LNCaP clone FGC (cell line): ENCODE data around the gene SFXN1.

Experiments used
- DNase-seq: peaks from one replicate; pipeline ENCODE4 v3.0.0-alpha.2; 2011; ENCODE audit warnings: low read depth
- H3K4me3 ChIP-seq: 2 replicates; pipeline ENCODE4 v1.5.1; 2011; ENCODE audit warnings: mild to moderate bottlenecking, low read depth, low read length, control low read depth
- CTCF ChIP-seq: IDR thresholded peaks from 2 replicates; pipeline ENCODE4 v1.5.1; 2012; ENCODE audit warnings: mild to moderate bottlenecking; ENCODE audit not compliant: control insufficient read depth, insufficient read depth; ENCODE audit errors: extremely low read depth

The SFXN1 gene

GRCh38 chr5:175484322-175484721, 6.0 kb downstream of the SFXN1 start:
- DNase-seq = no peak
- no peak for TF ChIP-seq CTCF
- no peak overlapping the region for H3K4me3 ChIP-seq

GRCh38 chr5:175484829-175485228, 6.5 kb downstream of the SFXN1 start:
- TF ChIP-seq CTCF = no peak
- no peak overlapping the region for H3K4me3 ChIP-seq
- DNase-seq = no peak

- no peak for DNase-seq
- no peak overlapping the region for H3K4me3 ChIP-seq
- no peak for TF ChIP-seq CTCF
Measured at GRCh38 chr5:175485631-175486030, 7.3 kb downstream of the SFXN1 start.

- no peak overlapping the region for H3K4me3 ChIP-seq
- TF ChIP-seq CTCF = no peak
- no peak for DNase-seq
Measured at GRCh38 chr5:175487514-175488222, 9.3 kb downstream of the SFXN1 start.

- DNase-seq = no peak
- no peak for TF ChIP-seq CTCF
- no peak overlapping the region for H3K4me3 ChIP-seq
Measured at GRCh38 chr5:175489693-175490443, 11.5 kb downstream of the SFXN1 start.

- H3K4me3 ChIP-seq = no peak overlapping the region
- no peak for DNase-seq
- no peak for TF ChIP-seq CTCF
Measured at GRCh38 chr5:175491223-175491622, 12.9 kb downstream of the SFXN1 start.
